Measurements from ENCODE around the gene INTS11. TPM values are rescaled to one million over a fixed set of nuclear protein-coding genes. Genes with fewer than 3 reads are reported as not detected.

Gene INTS11
- total and polyA plus RNA-seq, 2 of the 13 experiments (the other 11 are each of a cell fraction or from before 2014, with no cell fraction given): 52.8 to 94.8 TPM

GRCh38 chr1:1361233-1361981 is 36.9 kb upstream of the INTS11 start:
- H3K36me3 ChIP-seq (replicated peaks in 1 of 2; ENCODE audit: control insufficient read depth in 1 of 2, insufficient read depth in 2 of 2, low read length in 2 of 2): no peaks in the 10 kb centered on the region
- peak overlapping the region; percentile 92 for H3K4me2 ChIP-seq (ENCODE audit: low read depth, low read length)
- peak overlapping the region; percentile 24 for H3K27ac ChIP-seq (ENCODE audit: extremely low read length, insufficient read depth, low read length)
- DNase-seq (ENCODE audit: low spot score) (no peak), FAIRE-seq (no peak), ATAC-seq (no peak)
- no peaks in the 10 kb centered on the region for H4K20me1 ChIP-seq (ENCODE audit: insufficient read depth, low read length)
- no peaks in the 10 kb centered on the region for H3K9me3 ChIP-seq (ENCODE audit: low read length)
- ChIA-PET CTCF (ENCODE audit: low intra/inter-chr PET ratio, low total read pairs) (no interaction called here), POLR2A (interaction anchor here (1.0 to 1.6 kb wide), 2 partner anchors 11 to 14 kb away, joined by 6 to 15 read pairs; partner anchors contain the start of gene AURKAIP1)
- 73% methylated on average over 25 of the region's 35 CpGs for WGBS (ENCODE audit: low lambda C conversion rate)
- H3K79me2 ChIP-seq (ENCODE audit: insufficient read depth, low read length): peaks cover 4% of the 10 kb centered on the region
- intact Hi-C loops (cut with micrococcal nuclease; ENCODE audit: unreplicated experiment): no loop called here
- H2AFZ ChIP-seq (ENCODE audit: low read length): no peak overlapping the region
- H3K9ac ChIP-seq (ENCODE audit: insufficient read depth, low read depth, low read length): peak overlapping the region; percentile 48; the same call in 1 of the 2 replicates
- peaks cover 57% of the 10 kb centered on the region for H3K4me1 ChIP-seq (ENCODE audit: insufficient read depth, low read length)
- in situ Hi-C loops (cut with HindIII; ENCODE audit: extremely low pct_ligation_motif_present, low pct_unique_long_range_greater_than_20kb): no loop called here
- H3K4me3 ChIP-seq (replicated peaks in 1 of 3; ENCODE audit: insufficient read depth in 1 of 3, low read depth in 2 of 3, low read length in 3 of 3): peak overlapping the region; percentile 23 to 48 (median 25); a peak in 4 of 6 replicates
- H3K27me3 ChIP-seq (ENCODE audit: control insufficient read depth in 1 of 2, insufficient read depth in 2 of 2, low read length in 2 of 2): no peaks in the 10 kb centered on the region
- no TSS peak for BruUV-seq (replicated peaks)
- TF ChIP-seq AGO1 (IDR thresholded peaks at IDR 0.05; ENCODE audit: low read depth, low read length, poor library complexity, severe bottlenecking) (peak; percentile 60), ZNF292 (CRISPR knock-in tag; IDR thresholded peaks at IDR 0.05; ENCODE audit: borderline replicate concordance, low read depth) (no peak), CEBPG (CRISPR knock-in tag; IDR thresholded peaks at IDR 0.05) (no peak), PCBP1 (IDR thresholded peaks at IDR 0.05; ENCODE audit: borderline replicate concordance, low read depth, low read length) (0 out of 2 replicates have a peak, but pooled peaks have one; percentile 26), GATAD1 (CRISPR knock-in tag; IDR thresholded peaks at IDR 0.05) (no peak), HOXA7 (CRISPR knock-in tag; IDR thresholded peaks at IDR 0.05) (no peak), PRDM15 (CRISPR knock-in tag; IDR thresholded peaks at IDR 0.05) (no peak), ZNF782 (CRISPR knock-in tag; IDR thresholded peaks at IDR 0.05; ENCODE audit: borderline replicate concordance) (no peak), PAWR (CRISPR knock-in tag; IDR thresholded peaks at IDR 0.05; ENCODE audit: borderline replicate concordance) (no peak), ZNF674 (CRISPR knock-in tag; IDR thresholded peaks at IDR 0.05; ENCODE audit: low read depth) (no peak), MED8 (CRISPR knock-in tag; IDR thresholded peaks at IDR 0.05; ENCODE audit: insufficient replicate concordance) (no peak), TGIF2 (CRISPR knock-in tag; IDR thresholded peaks at IDR 0.05) (no peak)
- TF ChIP-seq, protein P1, sequence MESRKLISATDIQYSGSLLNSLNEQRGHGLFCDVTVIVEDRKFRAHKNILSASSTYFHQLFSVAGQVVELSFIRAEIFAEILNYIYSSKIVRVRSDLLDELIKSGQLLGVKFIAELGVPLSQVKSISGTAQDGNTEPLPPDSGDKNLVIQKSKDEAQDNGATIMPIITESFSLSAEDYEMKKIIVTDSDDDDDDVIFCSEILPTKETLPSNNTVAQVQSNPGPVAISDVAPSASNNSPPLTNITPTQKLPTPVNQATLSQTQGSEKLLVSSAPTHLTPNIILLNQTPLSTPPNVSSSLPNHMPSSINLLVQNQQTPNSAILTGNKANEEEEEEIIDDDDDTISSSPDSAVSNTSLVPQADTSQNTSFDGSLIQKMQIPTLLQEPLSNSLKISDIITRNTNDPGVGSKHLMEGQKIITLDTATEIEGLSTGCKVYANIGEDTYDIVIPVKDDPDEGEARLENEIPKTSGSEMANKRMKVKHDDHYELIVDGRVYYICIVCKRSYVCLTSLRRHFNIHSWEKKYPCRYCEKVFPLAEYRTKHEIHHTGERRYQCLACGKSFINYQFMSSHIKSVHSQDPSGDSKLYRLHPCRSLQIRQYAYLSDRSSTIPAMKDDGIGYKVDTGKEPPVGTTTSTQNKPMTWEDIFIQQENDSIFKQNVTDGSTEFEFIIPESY (CRISPR knock-in tag; IDR thresholded peaks at IDR 0.05): 0 out of 2 replicates have a peak, but pooled peaks have one; percentile 6
